GM18517 (cell line): Measurements from ENCODE around the gene SERPINB8.

ENCODE experiments used
- ATAC-seq: cut with Tn5 transposase; IDR thresholded peaks from one replicate; pipeline ENCODE4 v1.9.1; 2021; ENCODE audit warnings: mild to moderate bottlenecking, moderate library complexity; ENCODE audit not compliant: unreplicated experiment

The SERPINB8 gene

GRCh38 chr18:64002581-64002980 lies 32.7 kb downstream of the SERPINB8 start:
- no peak for ATAC-seq

GRCh38 chr18:64009305-64009704 lies 39.4 kb downstream of the SERPINB8 start:
- no peak for ATAC-seq

GRCh38 chr18:64011513-64011912 lies 41.6 kb downstream of the SERPINB8 start:
- ATAC-seq: no peak

- ATAC-seq: no peak
Observed at GRCh38 chr18:64017870-64018269, 48.0 kb downstream of the SERPINB8 start.

GRCh38 chr18:64019922-64020756 lies 50.3 kb downstream of the SERPINB8 start:
- ATAC-seq: no peak

GRCh38 chr18:64026350-64026749 lies 56.5 kb downstream of the SERPINB8 start:
- ATAC-seq: no peak

- peak; percentile 81 for ATAC-seq
Observed at GRCh38 chr18:64027931-64028695, 58.2 kb downstream of the SERPINB8 start.

- ATAC-seq: no peak
Observed at GRCh38 chr18:64029096-64029495, 59.2 kb downstream of the SERPINB8 start.

GRCh38 chr18:64031411-64031810 lies 61.5 kb downstream of the SERPINB8 start:
- no peak for ATAC-seq

- ATAC-seq: no peak
Observed at GRCh38 chr18:64032312-64032711, 62.4 kb downstream of the SERPINB8 start.

GRCh38 chr18:64037812-64038414 lies 68.0 kb downstream of the SERPINB8 start:
- ATAC-seq: peak; percentile 87
